Activated effector memory CD4-positive, alpha-beta T cell treated with anti-CD3 and anti-CD28 coated beads, Interleukin-2, amount 50 U/mL, for 16 hours (primary cell): ENCODE measurements around the gene COL4A6.

Experiments used
- DNase-seq: peaks from one replicate; pipeline ENCODE4 v3.0.0-alpha.2; 2020

The COL4A6 gene

DNA sequence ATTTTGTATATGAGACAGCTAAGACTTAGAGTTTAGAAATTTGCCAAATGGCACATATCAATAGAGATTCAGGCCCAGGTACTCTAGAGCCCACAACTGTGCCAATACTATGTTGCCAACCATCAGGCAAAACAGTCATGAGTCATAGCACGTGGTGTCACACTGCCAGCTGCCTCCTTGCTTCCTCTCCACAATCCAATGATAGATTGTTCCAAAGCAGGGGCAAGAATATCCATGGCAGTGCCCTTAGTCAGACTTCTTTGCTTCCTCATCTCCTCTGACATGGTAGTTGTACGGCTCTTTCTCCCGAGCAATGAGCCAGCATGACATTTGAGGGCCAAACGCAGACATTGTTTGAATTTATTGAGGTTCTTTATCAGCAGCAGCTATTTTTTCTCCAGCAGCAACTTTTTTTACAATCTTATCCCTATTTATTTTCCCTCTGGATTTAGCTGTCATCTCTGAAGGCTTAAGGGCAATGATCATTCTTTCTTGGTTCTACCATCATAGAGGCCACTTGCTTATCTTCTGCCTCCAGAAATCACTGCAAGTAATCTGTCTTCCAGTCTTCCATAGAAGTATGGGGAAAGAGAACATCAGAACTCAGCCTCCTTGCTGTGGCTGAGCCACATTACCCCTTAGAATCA lies 169.7 kb downstream of the COL4A6 start:
- no peak for DNase-seq

DNA sequence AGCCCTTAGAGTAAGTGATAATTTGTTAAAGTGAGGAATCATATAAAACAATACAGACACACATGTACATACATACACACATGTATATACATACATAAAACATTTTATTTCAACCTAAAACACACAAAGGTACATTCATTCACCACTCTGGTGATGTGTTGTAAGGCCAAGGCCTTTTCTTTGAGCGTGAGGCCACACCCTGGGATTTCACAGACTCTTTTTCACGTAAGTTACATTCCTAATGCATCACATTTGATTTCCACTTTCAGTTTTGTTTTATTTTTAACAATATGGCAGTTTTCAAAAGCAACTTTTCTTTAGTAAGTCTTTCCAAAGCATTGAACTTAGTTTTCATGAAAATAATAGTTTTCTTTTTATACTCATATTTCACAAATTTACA lies 170.7 kb downstream of the COL4A6 start:
- DNase-seq: no peak

DNA sequence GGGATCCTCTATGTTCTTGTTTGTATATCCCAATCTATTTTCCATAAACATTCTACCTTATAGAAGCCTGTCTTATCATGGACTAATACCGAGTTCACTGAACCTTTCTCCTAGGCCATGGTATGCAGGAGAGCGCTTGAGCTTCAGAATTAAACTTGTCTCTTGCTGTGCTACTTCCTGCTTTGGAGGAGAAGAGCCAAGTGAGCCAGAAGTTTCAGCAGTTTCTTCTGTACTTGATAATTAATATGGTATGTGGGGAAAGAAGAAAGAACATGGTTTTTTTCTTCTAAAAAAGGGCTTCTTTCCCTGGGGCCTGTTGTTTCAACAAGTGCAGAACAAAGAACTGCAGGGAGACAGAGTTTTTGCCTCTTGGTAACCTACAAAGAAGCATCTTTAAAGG lies 173.8 kb downstream of the COL4A6 start:
- no peak for DNase-seq

DNA sequence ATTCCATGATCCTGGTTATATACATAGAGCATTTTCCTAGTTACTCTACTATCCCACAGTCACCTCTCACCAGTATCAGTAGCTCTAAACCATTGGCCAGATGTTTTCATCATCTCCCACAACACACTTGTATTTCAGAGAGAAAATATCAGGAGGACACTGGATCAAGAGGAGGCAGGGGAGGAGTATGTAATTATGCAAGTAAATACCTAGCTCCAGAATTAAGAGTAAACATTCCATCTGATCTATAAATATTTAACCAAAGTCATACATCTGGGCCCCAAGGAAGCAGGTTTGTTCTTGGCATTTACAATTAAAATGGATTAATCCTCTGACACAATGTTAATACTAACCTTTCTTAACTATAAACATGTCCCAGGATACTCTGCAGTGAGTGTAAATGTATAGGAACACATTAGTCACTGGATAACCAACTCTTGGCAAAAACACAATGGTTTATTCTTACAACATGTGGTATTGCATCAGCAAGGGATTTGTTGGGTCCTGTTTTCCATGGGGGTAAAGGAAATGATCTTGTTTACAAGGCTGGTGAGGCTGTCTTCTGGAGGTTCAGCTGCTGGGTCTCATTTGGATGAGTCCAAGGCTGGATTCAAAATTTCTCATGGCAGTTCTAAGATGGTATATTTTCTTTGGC lies 176.5 kb downstream of the COL4A6 start:
- no peak for DNase-seq

DNA sequence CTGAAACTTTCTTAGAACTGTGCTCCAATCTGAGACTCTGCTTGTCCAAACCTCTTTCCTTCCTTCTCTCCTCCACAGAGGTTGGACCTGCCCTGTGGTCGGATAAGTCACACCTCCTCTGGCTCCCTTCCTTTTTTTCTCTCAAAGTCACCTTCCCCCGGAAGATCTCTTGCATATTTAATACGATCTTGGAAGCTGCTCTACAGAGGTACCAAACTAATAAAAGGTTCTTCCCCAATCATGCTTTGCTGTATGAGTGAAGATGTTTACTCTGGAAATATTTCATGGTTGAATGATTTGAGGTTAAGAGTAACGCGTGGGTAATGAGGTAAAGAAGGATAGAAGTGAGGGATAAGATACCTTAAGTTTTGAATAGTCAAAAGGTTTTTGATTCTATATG lies 180.7 kb downstream of the COL4A6 start:
- no peak for DNase-seq

DNA sequence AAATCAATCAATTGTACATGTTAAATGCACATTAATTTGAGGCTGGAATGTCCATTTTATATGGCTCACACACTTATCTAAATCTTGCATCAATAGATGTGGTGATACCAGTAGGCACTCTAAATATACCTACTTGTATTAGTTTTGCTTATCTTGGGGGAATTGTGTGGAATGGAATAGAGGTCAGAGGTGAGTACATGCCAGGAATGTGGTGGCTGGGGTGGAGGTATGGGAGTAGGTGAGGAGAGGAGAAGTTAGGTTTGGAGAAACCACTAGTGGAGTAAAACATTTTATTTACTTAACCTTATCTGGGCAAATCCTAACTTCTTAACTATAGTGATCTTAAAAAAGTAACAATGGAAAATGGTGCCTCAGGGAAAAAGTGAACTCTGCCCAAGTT lies 183.6 kb downstream of the COL4A6 start:
- DNase-seq: no peak

DNA sequence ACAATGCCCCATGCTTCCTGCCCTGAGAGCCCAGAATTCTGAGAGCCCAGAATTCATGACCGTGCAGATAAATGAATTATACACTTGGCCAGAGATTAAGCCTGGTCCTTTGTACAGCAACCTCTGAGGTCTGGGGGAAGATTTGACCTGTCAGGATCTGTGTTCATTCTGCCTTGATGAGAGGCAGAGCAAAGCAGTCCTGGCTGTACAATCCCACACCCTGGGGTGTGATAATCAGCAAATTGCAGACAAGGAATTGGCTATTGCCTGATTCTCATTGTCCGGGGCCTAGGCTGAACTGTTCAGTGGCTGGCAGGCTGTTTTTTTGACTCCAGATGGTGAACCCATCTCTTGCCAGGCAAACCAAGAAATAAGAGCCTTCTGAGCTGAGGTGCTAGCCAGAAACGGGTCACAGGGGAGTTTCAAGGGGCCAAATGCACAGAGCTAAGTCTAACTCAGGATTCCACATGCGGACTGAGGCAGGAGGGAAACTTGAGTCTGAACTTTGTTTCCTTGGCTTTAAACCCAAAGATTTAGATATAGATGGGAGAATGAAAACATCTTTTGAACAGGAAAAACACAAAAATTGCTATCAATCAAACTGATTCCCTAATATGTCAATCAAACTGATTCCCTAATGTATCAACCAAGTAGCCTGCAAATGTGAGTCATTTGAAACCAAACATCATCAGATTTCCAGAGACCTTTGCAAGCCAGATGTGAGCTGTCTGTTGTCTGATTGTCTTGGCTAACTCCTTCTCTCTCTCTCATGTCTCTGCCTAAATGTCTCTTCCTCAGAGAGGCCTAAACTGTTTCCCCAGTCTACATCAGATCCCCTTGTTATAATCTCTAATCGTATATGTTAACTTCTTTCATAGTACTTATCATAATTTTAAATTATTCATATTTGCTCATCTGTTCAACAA lies 187.3 kb downstream of the COL4A6 start:
- no peak for DNase-seq

DNA sequence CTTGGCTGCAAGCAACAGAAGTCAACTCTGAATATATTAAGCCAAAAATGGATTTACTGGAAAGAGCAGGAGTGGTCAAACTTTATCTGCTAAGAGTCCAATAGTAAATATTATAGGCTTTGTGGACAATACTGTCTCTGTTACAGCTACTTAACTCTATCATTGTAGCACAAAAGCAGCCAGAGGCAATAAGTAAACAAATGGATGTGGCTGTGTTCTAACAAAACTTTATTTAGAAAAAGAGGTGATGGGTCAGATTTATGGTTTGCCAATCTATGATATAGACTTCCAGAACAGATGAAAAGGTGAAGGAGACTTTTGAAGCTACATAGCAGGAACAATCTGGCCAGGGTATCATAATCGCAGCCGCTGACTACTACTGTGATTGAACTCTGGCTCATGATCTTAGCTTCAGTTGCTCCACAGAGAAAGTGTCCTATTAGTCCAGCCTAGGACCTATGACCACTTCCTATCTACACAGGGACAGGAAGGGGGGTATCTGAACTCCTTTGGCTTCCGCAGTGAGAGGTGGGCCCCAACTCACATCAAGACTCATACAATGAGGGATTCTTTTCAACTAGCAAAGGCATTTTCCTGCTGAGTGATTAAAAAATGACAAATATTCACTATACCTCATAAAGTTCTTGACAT lies 191.8 kb downstream of the COL4A6 start:
- no peak for DNase-seq

DNA sequence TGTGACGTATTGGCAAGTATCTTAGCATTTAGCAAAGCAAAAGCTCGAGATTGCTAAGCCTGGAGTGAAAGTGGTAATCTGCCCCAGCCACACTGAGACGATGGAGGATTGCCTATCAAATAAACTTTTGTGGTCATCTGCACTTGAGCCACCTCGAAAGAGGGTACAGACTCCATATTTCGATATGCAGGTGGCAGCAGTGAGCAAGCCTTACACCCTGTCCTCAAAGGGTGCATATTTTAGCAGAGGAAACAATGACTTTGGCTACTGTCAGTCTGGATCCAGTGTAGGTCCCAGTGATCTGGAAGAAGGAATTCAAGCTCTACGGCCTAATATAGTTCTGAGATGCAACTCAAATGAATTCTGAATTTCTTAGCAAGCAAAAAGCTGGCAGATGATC lies 192.8 kb downstream of the COL4A6 start:
- DNase-seq: no peak

DNA sequence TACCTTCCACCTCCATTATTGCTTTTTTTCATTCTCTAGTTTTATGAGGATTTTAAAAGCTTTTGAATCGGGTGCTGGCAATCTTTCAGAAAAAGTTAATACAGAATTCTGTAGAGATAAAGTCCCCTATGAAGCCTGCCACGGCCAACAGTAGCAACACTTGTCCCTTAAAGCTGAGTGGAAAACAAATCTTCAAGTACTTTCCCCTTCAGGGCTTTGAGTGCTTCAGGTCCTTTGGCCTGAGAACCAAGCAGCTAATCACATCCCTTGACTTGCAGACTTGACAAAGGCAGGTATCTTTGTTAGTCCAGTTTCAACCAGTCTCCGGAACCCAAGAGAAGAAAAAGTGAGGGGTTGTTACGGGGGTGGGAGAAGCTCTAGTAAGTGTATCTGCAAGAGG lies 202.2 kb downstream of the COL4A6 start:
- DNase-seq: no peak

DNA sequence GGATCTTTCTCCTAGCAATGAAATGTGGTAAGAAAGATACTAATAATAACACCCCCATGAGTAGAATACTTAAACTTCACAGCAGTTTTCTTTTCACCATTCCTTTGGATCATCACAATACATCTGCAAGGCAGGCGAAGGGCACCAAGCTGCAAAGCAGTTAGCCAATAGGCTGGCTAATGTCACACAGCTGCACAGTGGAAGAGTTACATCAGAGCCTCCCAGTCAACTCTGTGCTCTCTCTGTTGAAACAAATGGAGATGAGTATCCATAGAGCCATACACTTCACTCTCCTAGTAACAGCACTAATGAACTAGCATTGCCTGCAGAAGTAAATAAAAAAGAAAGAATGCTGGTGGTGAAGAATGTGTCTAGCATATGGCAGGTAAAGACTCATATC lies 207.6 kb downstream of the COL4A6 start:
- no peak for DNase-seq

DNA sequence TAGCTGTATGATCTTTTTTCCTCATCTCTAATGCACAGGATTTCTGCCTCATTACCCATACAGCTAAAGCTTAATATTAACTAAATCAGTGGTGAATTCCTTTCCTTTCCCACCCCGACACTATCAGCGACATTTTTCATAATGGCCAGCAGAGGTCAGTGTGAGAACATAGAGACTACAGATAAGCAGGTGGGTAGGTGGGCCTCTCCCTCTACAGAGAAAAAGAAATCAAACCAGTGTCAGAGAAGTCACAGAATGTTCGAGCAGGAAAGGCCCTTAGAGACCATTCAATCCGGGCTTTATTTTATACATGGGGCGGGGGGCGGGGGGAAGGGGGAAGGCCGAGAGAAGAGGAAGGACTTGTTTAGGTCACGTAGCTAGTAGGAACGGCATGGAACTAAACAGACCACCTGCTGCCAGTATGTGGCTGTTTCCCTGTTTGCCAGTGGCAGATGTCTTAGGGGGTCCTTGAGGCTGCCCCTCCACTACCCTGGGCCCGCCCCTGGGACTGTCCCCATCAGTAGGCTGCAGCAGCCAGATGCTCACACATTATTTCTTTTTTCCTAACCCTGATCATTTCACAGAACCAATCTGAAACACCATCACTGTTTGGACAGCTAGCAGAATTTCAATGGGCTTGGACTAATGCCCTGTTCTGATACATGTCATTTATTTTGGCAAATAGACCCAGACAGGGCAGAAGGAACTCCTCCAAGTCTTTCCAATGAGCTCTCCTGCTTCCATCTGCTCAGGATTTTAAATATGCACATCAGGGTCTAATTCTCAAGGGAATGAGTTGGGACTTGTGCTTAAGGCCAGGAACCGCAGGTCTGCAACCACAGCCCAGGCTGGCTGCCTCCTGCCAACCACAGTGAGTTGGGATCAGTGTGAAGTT lies 213.2 kb downstream of the COL4A6 start:
- DNase-seq: no peak

DNA sequence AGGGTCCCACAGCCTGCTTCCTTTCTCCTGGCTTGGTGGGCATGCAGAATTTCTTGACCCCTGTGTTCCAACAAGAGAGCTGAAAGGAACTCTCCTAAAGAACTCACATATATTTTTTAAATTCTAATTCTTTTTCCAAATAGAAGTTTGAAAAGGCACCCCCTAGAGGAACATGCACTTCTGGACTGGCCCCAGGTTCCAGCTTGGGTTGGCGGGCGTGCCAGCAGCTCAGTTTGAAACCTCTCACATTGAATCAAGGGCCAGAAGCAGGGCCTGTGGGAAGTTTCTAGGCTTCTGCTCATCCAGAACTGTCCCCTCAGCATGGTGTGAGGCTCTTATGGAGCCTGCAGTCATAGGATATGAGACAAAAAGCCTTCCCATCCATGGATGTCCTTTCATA lies 214.0 kb downstream of the COL4A6 start:
- DNase-seq: no peak

DNA sequence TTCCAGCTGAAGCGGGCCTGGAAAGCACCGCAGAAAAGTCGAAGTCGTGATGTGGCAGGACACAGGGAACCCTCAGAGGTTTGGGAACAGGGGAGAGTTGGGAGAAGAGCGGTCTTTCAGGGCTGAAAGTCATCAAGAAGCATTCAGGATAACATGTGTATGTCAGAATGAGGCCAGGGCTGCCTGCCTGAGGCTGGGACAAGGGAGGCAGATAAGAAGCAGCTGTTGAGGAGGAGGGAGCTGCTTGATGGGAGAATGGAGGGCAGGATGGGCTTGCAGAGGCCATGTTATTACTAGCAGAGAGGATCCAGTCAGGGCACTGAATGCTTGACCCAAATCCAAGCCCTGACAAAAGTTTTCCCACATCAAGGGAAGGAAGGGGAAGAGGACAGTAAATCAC lies 214.6 kb downstream of the COL4A6 start:
- no peak for DNase-seq

DNA sequence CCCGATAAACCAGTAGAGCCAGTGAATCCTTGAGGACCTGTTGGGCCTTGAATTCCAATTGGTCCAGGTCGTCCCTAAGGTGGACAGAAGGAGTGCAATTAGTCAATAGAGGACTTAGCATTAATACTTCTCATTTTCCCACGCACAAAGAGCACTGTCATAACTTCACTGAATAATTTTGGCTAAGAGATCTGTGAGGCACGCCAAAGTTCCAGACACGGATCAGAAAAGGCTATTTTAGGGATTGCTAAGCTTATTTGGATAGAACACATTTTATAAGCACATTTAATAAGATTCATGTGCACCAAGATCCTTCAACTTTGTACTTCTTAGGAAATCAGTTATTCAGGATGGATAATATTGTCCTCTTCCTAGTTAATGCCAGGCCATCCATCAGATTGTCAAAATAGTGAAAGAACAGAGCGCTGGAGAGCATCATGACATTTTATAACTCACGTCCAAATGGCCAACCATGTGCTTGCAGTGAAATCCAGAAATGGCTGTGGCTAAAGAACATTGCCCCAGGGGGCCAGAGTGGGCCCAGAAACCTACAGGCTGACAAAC lies 216.8 kb downstream of the COL4A6 start:
- DNase-seq: no peak

DNA sequence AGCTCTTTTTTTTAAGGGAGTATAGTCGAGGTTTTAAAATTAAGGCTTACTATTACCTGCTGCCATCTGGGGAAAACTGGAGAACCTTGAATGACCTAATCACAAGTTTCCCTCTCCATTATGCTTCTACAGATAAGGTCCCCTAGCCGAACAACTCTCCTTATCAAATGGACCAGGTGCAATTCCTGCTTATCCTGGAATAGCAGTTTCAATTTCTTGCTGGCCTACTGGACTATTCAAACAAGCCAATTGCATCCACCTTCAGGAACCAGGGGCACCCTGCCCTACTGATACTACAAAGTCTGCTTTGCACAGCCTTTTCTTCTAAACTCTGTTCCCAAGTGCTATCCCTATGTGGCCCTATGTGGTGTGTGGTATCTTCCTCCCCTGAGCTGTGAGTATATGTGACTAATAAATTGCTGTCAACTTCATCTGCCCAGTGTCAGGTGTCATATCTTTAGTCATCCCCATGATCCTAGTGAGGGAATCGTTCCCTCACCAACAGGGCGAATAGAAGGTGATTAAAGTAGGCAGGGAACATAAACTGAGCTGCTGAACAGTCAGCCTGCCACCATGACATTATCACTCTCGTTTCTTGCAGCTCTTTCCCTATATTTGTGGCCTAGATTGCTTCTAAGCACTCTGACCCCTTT lies 218.1 kb downstream of the COL4A6 start:
- DNase-seq: no peak

DNA sequence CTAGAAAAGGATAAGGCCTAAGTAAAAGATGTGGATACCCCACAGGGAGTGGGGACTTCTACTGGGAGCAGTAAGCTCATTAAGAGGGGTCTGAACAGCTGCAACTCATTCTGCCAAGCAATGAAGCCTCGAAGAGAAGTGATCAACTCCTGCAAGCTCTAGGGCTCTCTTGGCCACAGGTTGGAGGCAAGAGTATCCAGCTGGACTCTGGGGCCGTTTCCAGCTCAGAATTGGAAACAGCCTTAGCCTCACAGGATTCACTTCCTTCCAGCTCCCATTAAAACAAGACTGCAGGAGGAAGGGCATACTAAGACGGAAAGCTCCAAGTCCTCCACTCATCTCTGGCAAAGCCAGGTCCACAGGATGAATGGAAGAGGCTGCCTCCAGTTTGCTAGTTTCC lies 220.3 kb downstream of the COL4A6 start:
- DNase-seq: no peak

DNA sequence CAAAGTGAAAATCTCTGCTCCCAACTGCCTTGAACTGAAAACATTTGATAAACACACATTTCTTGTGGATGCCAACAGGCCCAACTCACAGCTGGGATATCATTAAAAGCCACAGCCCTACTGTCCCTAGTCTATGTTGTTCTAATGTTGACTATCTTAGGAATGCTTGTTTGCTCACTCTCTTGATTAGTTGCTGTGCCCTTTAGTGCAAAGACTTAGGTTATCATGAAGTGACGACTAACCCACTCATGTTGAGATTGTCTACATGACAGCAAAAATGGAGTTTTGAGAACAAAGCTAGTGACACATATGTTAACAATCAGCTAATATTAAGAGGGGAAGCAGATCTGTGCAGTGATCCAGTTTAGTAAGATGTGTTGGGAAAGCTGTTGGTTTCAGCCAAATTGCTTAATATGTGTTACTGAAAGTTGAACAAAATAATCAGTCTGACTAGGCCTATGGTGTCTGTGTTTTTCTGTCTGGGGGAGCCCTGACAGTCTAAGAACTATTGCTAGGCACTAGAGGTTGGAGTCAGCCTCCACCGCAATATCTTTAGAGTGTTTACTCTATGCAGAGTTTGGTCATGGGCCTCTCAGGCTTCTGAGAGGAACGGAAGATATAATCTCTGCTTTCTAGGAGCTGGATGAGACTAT lies 221.2 kb downstream of the COL4A6 start:
- DNase-seq: no peak

DNA sequence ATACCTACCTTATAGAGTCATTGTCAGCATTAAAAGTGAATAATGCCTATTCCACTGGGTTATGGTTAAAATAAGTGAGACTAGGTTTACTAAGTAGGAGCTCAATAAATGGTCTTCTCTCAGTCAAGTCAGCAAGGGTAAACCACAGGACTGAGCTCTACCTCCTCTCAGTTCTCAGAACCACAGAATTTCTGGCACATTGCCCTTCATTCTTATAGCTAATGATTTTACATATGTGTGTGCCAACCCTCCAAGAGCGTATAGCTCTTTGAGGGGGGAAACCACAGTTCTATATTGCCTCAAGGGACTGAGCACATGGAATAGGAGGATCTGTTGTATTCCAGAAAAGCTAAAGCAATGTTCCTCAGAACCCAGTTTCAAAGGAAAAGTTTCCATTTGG lies 221.8 kb downstream of the COL4A6 start:
- DNase-seq: no peak

DNA sequence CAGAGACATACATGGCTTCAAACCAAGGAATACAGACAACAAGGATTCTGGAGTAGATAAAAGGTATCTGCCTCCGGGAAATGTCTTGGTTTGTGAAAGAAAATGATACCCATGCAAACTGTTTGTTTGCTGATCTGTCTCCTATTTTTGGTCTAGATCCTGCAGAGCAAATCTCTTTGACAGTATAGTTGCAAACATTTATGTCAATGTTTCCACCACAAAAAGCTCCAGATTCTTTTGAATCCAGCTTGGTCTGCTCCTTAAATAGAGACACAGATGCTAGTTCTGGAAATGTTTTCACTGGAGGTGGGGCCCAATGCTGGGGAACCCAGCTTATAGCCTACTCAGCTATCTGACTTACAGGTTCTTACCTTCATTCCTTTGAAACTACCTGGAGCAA lies 226.9 kb downstream of the COL4A6 start:
- DNase-seq: no peak

DNA sequence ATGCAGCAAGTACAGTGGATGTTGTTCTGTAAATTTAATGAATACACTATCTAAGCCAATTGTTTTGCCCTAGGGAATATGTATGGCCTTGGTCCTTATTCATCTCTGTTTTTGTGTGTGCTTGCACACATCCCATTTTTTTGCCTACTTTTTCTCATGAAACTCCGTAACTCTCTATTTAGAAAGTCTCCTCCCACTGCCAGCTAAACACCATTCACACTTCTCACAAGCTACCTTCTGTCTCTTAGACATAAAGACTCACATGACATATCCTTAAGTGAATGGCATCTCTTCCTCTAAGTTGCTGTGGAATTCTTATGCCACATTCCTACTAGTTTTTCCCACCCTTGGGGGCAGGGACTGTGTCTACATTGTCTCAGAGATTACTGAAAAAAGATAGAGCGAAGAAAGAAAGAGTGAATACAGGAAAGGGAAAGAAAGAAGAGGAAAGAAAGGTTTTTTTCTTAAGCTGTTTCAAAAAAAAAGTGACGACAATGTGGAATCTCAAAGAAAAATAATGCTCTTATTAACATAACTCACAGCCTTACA lies 229.1 kb downstream of the COL4A6 start:
- no peak for DNase-seq
